ENCODE measurements around the gene ST8SIA2. TPM values are rescaled to one million over a fixed set of nuclear protein-coding genes. Genes with fewer than 3 reads are reported as not detected.

The ST8SIA2 gene
- total and polyA plus RNA-seq, 2 donors = 0.48 to 2.1 TPM

- Histone ChIP-seq H3K36me3 (ENCODE audit: control insufficient read depth in 2 of 2, insufficient read depth in 2 of 2, low read length in 1 of 2) (no peaks in the 10 kb centered on the region), H3K9me3 (ENCODE audit: control insufficient read depth in 2 of 2, insufficient read depth in 1 of 2, low read length in 1 of 2) (no peaks in the 10 kb centered on the region), H3K27ac (ENCODE audit: low read depth in 1 of 2, low read length in 1 of 2) (no peak overlapping the region), H3K4me3 (ENCODE audit: low read length in 2 of 2) (no peak overlapping the region), H3K27me3 (ENCODE audit: control insufficient read depth in 2 of 2, insufficient read depth in 1 of 2, low read length in 1 of 2) (no peaks in the 10 kb centered on the region), H3K4me1 (ENCODE audit: control insufficient read depth in 2 of 2, insufficient read depth in 2 of 2, low read length in 2 of 2) (no peaks in the 10 kb centered on the region)
- WGBS = 85% methylated on average over 7 of the region's 7 CpGs
- DNase-seq (ENCODE audit: low read depth in 6 of 9, low spot score in 9 of 9) = no peak
Measured at GRCh38 chr15:92417716-92418115, 24.0 kb downstream of the ST8SIA2 start.

- no peak overlapping the region for H3K4me3 ChIP-seq (ENCODE audit: low read length in 2 of 2)
- no peak for DNase-seq (ENCODE audit: low read depth in 6 of 9, low spot score in 9 of 9)
- no peaks in the 10 kb centered on the region for H3K27me3 ChIP-seq (ENCODE audit: control insufficient read depth in 2 of 2, insufficient read depth in 1 of 2, low read length in 1 of 2)
- no peaks in the 10 kb centered on the region for H3K36me3 ChIP-seq (ENCODE audit: control insufficient read depth in 2 of 2, insufficient read depth in 2 of 2, low read length in 1 of 2)
- 87% methylated on average over 7 of the region's 7 CpGs for WGBS
- H3K9me3 ChIP-seq (ENCODE audit: control insufficient read depth in 2 of 2, insufficient read depth in 1 of 2, low read length in 1 of 2) = no peaks in the 10 kb centered on the region
- H3K27ac ChIP-seq (ENCODE audit: low read depth in 1 of 2, low read length in 1 of 2) = no peak overlapping the region
- H3K4me1 ChIP-seq (ENCODE audit: control insufficient read depth in 2 of 2, insufficient read depth in 2 of 2, low read length in 2 of 2) = no peaks in the 10 kb centered on the region
Measured at GRCh38 chr15:92418864-92419263, 25.2 kb downstream of the ST8SIA2 start.

- H3K4me1 ChIP-seq (ENCODE audit: control insufficient read depth in 2 of 2, insufficient read depth in 2 of 2, low read length in 2 of 2) = peaks cover 0 to 8% of the 10 kb centered on the region in 2 donors
- no peaks in the 10 kb centered on the region for H3K36me3 ChIP-seq (ENCODE audit: control insufficient read depth in 2 of 2, insufficient read depth in 2 of 2, low read length in 1 of 2)
- H3K9me3 ChIP-seq (ENCODE audit: control insufficient read depth in 2 of 2, insufficient read depth in 1 of 2, low read length in 1 of 2) = no peaks in the 10 kb centered on the region
- DNase-seq (ENCODE audit: low read depth in 6 of 9, low spot score in 9 of 9) = no peak
- H3K27me3 ChIP-seq (ENCODE audit: control insufficient read depth in 2 of 2, insufficient read depth in 1 of 2, low read length in 1 of 2) = no peaks in the 10 kb centered on the region
- no peak overlapping the region for H3K27ac ChIP-seq (ENCODE audit: low read depth in 1 of 2, low read length in 1 of 2)
- no peak overlapping the region for H3K4me3 ChIP-seq (ENCODE audit: low read length in 2 of 2)
- WGBS = 96% methylated on average over 1 of the region's 1 CpG
Measured at GRCh38 chr15:92421976-92422375, 28.3 kb downstream of the ST8SIA2 start.

- 50% methylated on average over 12 of the region's 12 CpGs for WGBS
- no peaks in the 10 kb centered on the region for H3K36me3 ChIP-seq (ENCODE audit: control insufficient read depth in 2 of 2, insufficient read depth in 2 of 2, low read length in 1 of 2)
- peak in 2 of 9 donors; percentile 6 to 20 for DNase-seq (ENCODE audit: low read depth in 6 of 9, low spot score in 9 of 9)
- no peak overlapping the region for H3K4me3 ChIP-seq (ENCODE audit: low read length in 2 of 2)
- no peak overlapping the region for H3K27ac ChIP-seq (ENCODE audit: low read depth in 1 of 2, low read length in 1 of 2)
- H3K9me3 ChIP-seq (ENCODE audit: control insufficient read depth in 2 of 2, insufficient read depth in 1 of 2, low read length in 1 of 2) = no peaks in the 10 kb centered on the region
- no peaks in the 10 kb centered on the region for H3K27me3 ChIP-seq (ENCODE audit: control insufficient read depth in 2 of 2, insufficient read depth in 1 of 2, low read length in 1 of 2)
- peaks cover 0 to 8% of the 10 kb centered on the region in 2 donors for H3K4me1 ChIP-seq (ENCODE audit: control insufficient read depth in 2 of 2, insufficient read depth in 2 of 2, low read length in 2 of 2)
Measured at GRCh38 chr15:92425578-92426225, 32.0 kb downstream of the ST8SIA2 start.

GRCh38 chr15:92429378-92430068 is 35.8 kb downstream of the ST8SIA2 start:
- DNase-seq (ENCODE audit: low read depth in 6 of 9, low spot score in 9 of 9) = no peak
- Histone ChIP-seq H3K9me3 (ENCODE audit: control insufficient read depth in 2 of 2, insufficient read depth in 1 of 2, low read length in 1 of 2) (no peaks in the 10 kb centered on the region), H3K27ac (ENCODE audit: low read depth in 1 of 2, low read length in 1 of 2) (no peak overlapping the region), H3K27me3 (ENCODE audit: control insufficient read depth in 2 of 2, insufficient read depth in 1 of 2, low read length in 1 of 2) (no peaks in the 10 kb centered on the region), H3K4me3 (ENCODE audit: low read length in 2 of 2) (no peak overlapping the region), H3K36me3 (ENCODE audit: control insufficient read depth in 2 of 2, insufficient read depth in 2 of 2, low read length in 1 of 2) (no peaks in the 10 kb centered on the region), H3K4me1 (ENCODE audit: control insufficient read depth in 2 of 2, insufficient read depth in 2 of 2, low read length in 2 of 2) (peaks cover 0 to 8% of the 10 kb centered on the region in 2 donors)
- WGBS = 89% methylated on average over 2 of the region's 2 CpGs

- H3K36me3 ChIP-seq (ENCODE audit: control insufficient read depth in 2 of 2, insufficient read depth in 2 of 2, low read length in 1 of 2) = no peaks in the 10 kb centered on the region
- no peaks in the 10 kb centered on the region for H3K9me3 ChIP-seq (ENCODE audit: control insufficient read depth in 2 of 2, insufficient read depth in 1 of 2, low read length in 1 of 2)
- H3K27me3 ChIP-seq (ENCODE audit: control insufficient read depth in 2 of 2, insufficient read depth in 1 of 2, low read length in 1 of 2) = no peaks in the 10 kb centered on the region
- 87% methylated on average over 1 of the region's 1 CpG for WGBS
- DNase-seq (ENCODE audit: low read depth in 6 of 9, low spot score in 9 of 9) = no peak
- no peak overlapping the region for H3K27ac ChIP-seq (ENCODE audit: low read depth in 1 of 2, low read length in 1 of 2)
- peaks cover 0 to 8% of the 10 kb centered on the region in 2 donors for H3K4me1 ChIP-seq (ENCODE audit: control insufficient read depth in 2 of 2, insufficient read depth in 2 of 2, low read length in 2 of 2)
- no peak overlapping the region for H3K4me3 ChIP-seq (ENCODE audit: low read length in 2 of 2)
Measured at GRCh38 chr15:92430069-92430440, 36.4 kb downstream of the ST8SIA2 start.

GRCh38 chr15:92435145-92435544 is 41.5 kb downstream of the ST8SIA2 start:
- Histone ChIP-seq H3K27me3 (ENCODE audit: control insufficient read depth in 2 of 2, insufficient read depth in 1 of 2, low read length in 1 of 2) (no peaks in the 10 kb centered on the region), H3K27ac (ENCODE audit: low read depth in 1 of 2, low read length in 1 of 2) (no peak overlapping the region), H3K9me3 (ENCODE audit: control insufficient read depth in 2 of 2, insufficient read depth in 1 of 2, low read length in 1 of 2) (no peaks in the 10 kb centered on the region), H3K4me3 (ENCODE audit: low read length in 2 of 2) (no peak overlapping the region), H3K4me1 (ENCODE audit: control insufficient read depth in 2 of 2, insufficient read depth in 2 of 2, low read length in 2 of 2) (no peaks in the 10 kb centered on the region), H3K36me3 (ENCODE audit: control insufficient read depth in 2 of 2, insufficient read depth in 2 of 2, low read length in 1 of 2) (no peaks in the 10 kb centered on the region)
- WGBS = 86% methylated on average over 3 of the region's 3 CpGs
- no peak for DNase-seq (ENCODE audit: low read depth in 6 of 9, low spot score in 9 of 9)

- no peak for DNase-seq (ENCODE audit: low read depth in 6 of 9, low spot score in 9 of 9)
- H3K36me3 ChIP-seq (ENCODE audit: control insufficient read depth in 2 of 2, insufficient read depth in 2 of 2, low read length in 1 of 2) = no peaks in the 10 kb centered on the region
- WGBS = 88% methylated on average over 12 of the region's 12 CpGs
- no peaks in the 10 kb centered on the region for H3K27me3 ChIP-seq (ENCODE audit: control insufficient read depth in 2 of 2, insufficient read depth in 1 of 2, low read length in 1 of 2)
- no peaks in the 10 kb centered on the region for H3K4me1 ChIP-seq (ENCODE audit: control insufficient read depth in 2 of 2, insufficient read depth in 2 of 2, low read length in 2 of 2)
- no peaks in the 10 kb centered on the region for H3K9me3 ChIP-seq (ENCODE audit: control insufficient read depth in 2 of 2, insufficient read depth in 1 of 2, low read length in 1 of 2)
- H3K4me3 ChIP-seq (ENCODE audit: low read length in 2 of 2) = no peak overlapping the region
- no peak overlapping the region for H3K27ac ChIP-seq (ENCODE audit: low read depth in 1 of 2, low read length in 1 of 2)
Measured at GRCh38 chr15:92438471-92438870, 44.8 kb downstream of the ST8SIA2 start.

- WGBS = 94% methylated on average over 3 of the region's 3 CpGs
- no peak overlapping the region for H3K27ac ChIP-seq (ENCODE audit: low read depth in 1 of 2, low read length in 1 of 2)
- DNase-seq (ENCODE audit: low read depth in 6 of 9, low spot score in 9 of 9) = no peak
Measured at GRCh38 chr15:92443381-92443780, 49.7 kb downstream of the ST8SIA2 start.

More at GRCh38 chr15:92443381-92443780, 49.7 kb downstream of the ST8SIA2 start:
- no peaks in the 10 kb centered on the region for H3K36me3 ChIP-seq (ENCODE audit: control insufficient read depth in 2 of 2, insufficient read depth in 2 of 2, low read length in 1 of 2)
- no peaks in the 10 kb centered on the region for H3K27me3 ChIP-seq (ENCODE audit: control insufficient read depth in 2 of 2, insufficient read depth in 1 of 2, low read length in 1 of 2)
- no peaks in the 10 kb centered on the region for H3K9me3 ChIP-seq (ENCODE audit: control insufficient read depth in 2 of 2, insufficient read depth in 1 of 2, low read length in 1 of 2)
- H3K4me1 ChIP-seq (ENCODE audit: control insufficient read depth in 2 of 2, insufficient read depth in 2 of 2, low read length in 2 of 2) = no peaks in the 10 kb centered on the region
- no peak overlapping the region for H3K4me3 ChIP-seq (ENCODE audit: low read length in 2 of 2)
